Right atrium auricular region (tissue), 2 donors: ENCODE data around the gene RAI1. TPM values are rescaled to one million over a fixed set of nuclear protein-coding genes. Genes with fewer than 3 reads are reported as not detected.

Source experiments
- DNase-seq: peaks from one replicate; pipeline ENCODE4 v3.0.0-alpha.2; 2019; ENCODE audit warnings: low spot score
- H3K27ac ChIP-seq, 2 donors: fragments of 200-600 bp; sonication (generic); 1 replicate in 1 of 2; 2 replicates in 1 of 2; pipeline ENCODE4 v1.5.1; 2016 to 2019
- H3K27me3 ChIP-seq, 2 donors: fragments of 200-600 bp; sonication (generic); one replicate each; pipeline versions ENCODE4 v1.5.1 to v1.6.0; 2017 to 2019
- H3K36me3 ChIP-seq: fragments of 200-600 bp; sonication (generic); one replicate; pipeline ENCODE4 v1.5.1; 2016
- H3K4me1 ChIP-seq, 2 donors: fragments of 200-600 bp; sonication (generic); one replicate each; pipeline versions ENCODE4 v1.5.1 to v1.6.0; 2017 to 2019
- H3K4me3 ChIP-seq, 2 donors: fragments of 200-600 bp; sonication (generic); 1 replicate in 1 of 2; 2 replicates in 1 of 2; pipeline ENCODE4 v1.5.1; 2017 to 2019; ENCODE audit warnings: mild to moderate bottlenecking in 1 of 2, moderate library complexity in 1 of 2
- H3K9me3 ChIP-seq, 2 donors: fragments of 200-600 bp; sonication (generic); one replicate each; pipeline ENCODE4 v1.5.1; 2019
- total RNA-seq, 2 donors: library from RNA; depleted of rRNA; stranded (reverse); fragments of >200 nt; gene quantifications; one replicate each; pipeline ENCODE4 v1.1.0, GENCODE V29; 2016
- TF ChIP-seq, protein P1 (sequence below), 2 donors: fragments of 200-600 bp; sonication (generic); IDR thresholded peaks; one replicate each; pipeline ENCODE4 v1.5.1; 2019; ENCODE audit warnings: antibody characterized with exemption in 2 of 2

Gene RAI1
- total RNA-seq, 2 donors from 2014 or later: 23.8 to 24.9 TPM

DNA sequence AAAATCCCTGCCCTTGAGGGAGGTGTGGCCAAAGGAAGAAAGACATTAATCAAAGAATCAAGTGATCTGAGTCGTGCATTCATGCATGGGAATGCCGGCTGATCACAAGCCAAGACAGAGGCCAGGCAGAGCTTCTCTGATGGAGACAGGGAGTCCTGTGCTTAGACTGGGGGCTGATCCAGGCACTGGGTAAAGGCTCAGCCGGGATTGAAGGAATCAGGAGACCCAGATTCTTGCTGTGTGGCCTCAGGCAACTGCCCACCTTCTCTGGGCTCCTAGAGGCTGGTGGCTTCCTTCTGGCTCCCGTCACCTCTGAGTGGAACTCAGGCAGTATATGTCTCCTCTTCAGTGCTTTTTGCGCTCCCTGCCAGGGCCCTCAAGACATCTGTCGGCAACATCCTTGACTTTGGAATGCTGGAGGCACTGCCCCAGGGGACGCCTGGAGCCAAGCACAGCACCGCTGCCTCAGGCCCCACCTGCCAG lies 17.7 kb downstream of the RAI1 start:
- H3K4me1 ChIP-seq: peaks cover 0 to 94% of the 10 kb centered on the region in 2 donors

DNA sequence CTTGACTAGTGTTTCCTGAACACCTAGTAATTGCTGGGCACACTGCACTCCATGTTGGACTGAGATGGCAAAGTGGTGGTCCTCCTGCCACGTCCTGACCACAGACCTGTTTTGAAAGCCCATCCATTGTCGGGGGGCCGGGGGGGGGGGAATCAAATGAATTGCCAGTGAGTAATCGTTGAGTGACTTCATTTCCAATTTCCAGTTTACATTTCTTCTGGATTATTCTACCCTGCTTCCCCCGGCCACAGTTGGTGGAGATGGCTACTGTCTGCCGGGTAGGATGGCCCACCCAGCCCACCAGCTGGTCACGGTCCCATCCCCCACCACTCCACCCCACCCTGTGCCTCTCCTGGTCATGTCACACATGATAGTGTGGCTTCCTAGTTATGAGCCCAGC lies 18.2 kb downstream of the RAI1 start:
- Histone ChIP-seq H3K27ac (peak overlapping the region; percentile 97 to 100), H3K27me3 (no peaks in the 10 kb centered on the region), H3K4me1 (peaks cover 0 to 95% of the 10 kb centered on the region in 2 donors), H3K9me3 (no peaks in the 10 kb centered on the region), H3K4me3 (no peak overlapping the region), H3K36me3 (no peaks in the 10 kb centered on the region)
- TF ChIP-seq, protein P1, sequence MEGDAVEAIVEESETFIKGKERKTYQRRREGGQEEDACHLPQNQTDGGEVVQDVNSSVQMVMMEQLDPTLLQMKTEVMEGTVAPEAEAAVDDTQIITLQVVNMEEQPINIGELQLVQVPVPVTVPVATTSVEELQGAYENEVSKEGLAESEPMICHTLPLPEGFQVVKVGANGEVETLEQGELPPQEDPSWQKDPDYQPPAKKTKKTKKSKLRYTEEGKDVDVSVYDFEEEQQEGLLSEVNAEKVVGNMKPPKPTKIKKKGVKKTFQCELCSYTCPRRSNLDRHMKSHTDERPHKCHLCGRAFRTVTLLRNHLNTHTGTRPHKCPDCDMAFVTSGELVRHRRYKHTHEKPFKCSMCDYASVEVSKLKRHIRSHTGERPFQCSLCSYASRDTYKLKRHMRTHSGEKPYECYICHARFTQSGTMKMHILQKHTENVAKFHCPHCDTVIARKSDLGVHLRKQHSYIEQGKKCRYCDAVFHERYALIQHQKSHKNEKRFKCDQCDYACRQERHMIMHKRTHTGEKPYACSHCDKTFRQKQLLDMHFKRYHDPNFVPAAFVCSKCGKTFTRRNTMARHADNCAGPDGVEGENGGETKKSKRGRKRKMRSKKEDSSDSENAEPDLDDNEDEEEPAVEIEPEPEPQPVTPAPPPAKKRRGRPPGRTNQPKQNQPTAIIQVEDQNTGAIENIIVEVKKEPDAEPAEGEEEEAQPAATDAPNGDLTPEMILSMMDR (IDR thresholded peaks at IDR 0.05): no peak
- no peak for DNase-seq

More for the DNA sequence above, 17.7 kb downstream of the RAI1 start:
- Histone ChIP-seq H3K4me3 (no peak overlapping the region), H3K27me3 (no peaks in the 10 kb centered on the region), H3K27ac (peak overlapping the region; percentile 97 to 100), H3K9me3 (no peaks in the 10 kb centered on the region), H3K36me3 (no peaks in the 10 kb centered on the region)
- TF ChIP-seq, protein P1 (IDR thresholded peaks at IDR 0.05): no peak
- DNase-seq: no peak

DNA sequence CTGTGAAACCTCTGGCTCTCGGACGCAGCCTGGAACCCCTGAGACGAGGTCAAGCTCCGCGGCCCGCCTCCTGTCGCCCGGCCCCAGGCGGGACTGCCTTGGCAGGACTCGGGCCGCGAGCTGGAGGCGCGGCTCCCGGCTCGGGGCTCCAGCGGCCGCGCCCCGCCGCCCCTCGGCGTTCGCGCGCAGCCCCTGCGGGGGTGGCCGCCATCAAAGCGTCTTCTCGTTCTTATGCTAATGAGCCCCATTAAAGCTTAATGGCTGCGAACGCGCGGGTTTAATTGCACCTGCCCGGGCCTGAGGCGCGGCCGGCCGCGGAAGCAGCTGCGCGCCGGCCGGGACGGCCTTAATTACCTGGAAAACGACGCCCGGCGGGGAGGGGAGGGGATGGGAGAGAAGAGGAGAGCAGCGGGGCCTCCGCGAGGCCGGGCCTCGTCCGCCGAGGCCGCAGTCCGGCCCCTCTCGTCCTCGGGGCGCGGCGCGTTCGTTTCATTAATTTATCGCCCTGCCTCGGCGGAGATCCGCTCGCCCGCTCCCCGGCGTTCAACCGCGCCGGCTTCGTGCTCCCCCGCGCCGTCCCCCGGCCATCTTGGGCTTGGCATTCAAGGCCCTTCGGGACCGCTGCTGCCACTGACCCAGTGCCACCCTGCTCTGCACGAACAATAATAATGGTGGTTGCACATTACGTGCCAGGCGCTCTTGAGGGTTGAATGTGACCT lies 19.2 kb downstream of the RAI1 start:
- peak overlapping the region; percentile 97 to 100 for H3K27ac ChIP-seq
- TF ChIP-seq, protein P1 (IDR thresholded peaks at IDR 0.05): no peak
- H3K27me3 ChIP-seq: no peaks in the 10 kb centered on the region
- no peaks in the 10 kb centered on the region for H3K36me3 ChIP-seq
- H3K4me3 ChIP-seq: peak overlapping the region; percentile 7 to 41
- peaks cover 0 to 92% of the 10 kb centered on the region in 2 donors for H3K4me1 ChIP-seq
- DNase-seq: no peak
- no peaks in the 10 kb centered on the region for H3K9me3 ChIP-seq

DNA sequence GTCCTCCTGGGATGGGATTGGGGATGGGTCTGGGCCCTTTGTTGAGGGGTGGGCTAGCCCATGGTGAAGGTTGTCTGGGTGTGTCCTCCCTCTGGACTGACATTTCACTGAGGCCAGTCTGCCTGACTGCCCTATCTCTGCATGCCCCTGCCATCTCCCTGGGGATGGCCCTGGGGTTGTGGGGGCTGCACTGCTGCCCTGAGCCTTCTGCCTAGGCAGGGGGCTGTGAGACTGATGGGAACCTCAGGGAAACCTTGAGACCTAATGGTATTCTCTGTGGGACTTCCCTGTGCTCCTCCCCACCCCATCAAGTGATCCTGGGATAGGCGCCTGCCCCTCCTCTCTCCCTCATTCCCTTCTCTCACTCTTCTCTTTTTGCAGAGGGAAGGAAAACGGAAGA lies 19.9 kb downstream of the RAI1 start:
- H3K27me3 ChIP-seq: no peaks in the 10 kb centered on the region
- no peak for DNase-seq
- H3K27ac ChIP-seq: peak overlapping the region in 1 of 2 donors; percentile 97
- peaks cover 0 to 86% of the 10 kb centered on the region in 2 donors for H3K4me1 ChIP-seq
- no peaks in the 10 kb centered on the region for H3K9me3 ChIP-seq
- H3K36me3 ChIP-seq: no peaks in the 10 kb centered on the region
- TF ChIP-seq, protein P1 (IDR thresholded peaks at IDR 0.05): no peak
- H3K4me3 ChIP-seq: peak overlapping the region in 1 of 2 donors; percentile 41

DNA sequence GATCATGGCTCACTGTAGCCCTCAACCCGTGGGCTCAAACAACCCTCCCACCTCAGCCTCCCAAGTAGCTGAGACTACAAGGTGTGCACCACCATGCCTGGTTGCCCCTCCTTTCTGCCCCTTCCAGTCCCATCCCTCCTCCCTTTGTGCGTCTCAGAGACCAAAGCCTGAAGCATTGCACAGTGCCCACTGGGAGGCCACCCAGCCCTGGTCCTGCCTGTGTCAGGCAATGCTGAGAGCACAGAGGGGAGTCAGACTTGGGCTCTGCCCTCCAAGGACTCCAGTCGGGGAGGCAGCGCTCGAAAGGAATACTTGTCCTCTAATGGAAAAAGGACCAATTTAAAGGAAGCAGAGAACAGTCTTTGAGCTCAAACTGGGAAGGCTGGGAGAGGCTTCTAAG lies 20.4 kb downstream of the RAI1 start:
- Histone ChIP-seq H3K27ac (peak overlapping the region in 1 of 2 donors; percentile 28), H3K4me1 (peaks cover 0 to 81% of the 10 kb centered on the region in 2 donors), H3K27me3 (no peaks in the 10 kb centered on the region)

More for the DNA sequence above, 20.4 kb downstream of the RAI1 start:
- no peak for DNase-seq
- Histone ChIP-seq H3K4me3 (no peak overlapping the region), H3K9me3 (no peaks in the 10 kb centered on the region), H3K36me3 (no peaks in the 10 kb centered on the region)
- TF ChIP-seq, protein P1 (IDR thresholded peaks at IDR 0.05): no peak
